GM10266 (cell line): Measurements from ENCODE around the gene SPAG5.
A peak's percentile ranks its signal among the peaks of the same experiment; 100 is the strongest.

ENCODE experiments used
- DNase-seq: peaks from one replicate; pipeline ENCODE4 v3.0.0; 2012; ENCODE audit errors: extremely low spot score
- TF ChIP-seq, protein P1 (sequence below): IDR thresholded peaks from 2 replicates; pipeline ENCODE4 v1.5.1; 2012; ENCODE audit warnings: mild to moderate bottlenecking, low read depth; ENCODE audit not compliant: control insufficient read depth, insufficient read depth; ENCODE audit errors: missing control alignments

Gene SPAG5

DNA sequence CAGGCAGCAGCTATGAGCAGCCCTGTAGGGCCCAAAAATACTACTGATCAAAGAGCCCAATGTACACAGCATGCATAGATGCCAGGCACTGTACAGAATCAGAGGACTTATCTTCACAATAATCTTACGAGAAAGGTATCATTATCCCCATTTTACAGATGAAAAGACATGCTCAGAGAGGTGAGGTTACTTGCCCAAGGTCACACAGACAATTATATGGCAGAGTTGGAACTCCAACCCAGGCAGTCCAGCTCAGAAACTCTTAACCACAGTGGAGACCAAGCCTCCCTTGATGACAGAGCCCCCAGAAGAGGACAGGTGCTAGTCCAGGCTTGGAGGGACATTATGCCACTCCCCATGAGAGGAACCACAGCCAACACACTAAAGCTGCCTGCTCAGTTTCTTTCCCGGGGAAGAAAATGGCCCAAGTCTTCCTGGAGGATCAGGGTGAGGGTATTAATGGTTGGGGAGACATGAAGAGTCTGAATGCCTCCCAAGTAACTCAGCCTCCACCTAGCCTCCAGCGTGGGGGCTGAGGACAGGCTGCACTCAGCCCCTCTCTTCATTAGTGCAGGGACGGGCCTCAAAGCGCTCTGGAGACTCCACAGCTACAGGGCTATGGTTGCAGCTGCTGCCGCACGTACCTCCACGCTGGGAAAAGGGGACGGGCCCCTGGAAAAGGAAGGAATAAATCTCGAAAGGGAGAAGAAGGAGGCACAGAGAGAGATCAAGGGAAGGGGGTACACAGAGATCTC lies 47.2 kb downstream of the SPAG5 start:
- DNase-seq: peak; percentile 53

DNA sequence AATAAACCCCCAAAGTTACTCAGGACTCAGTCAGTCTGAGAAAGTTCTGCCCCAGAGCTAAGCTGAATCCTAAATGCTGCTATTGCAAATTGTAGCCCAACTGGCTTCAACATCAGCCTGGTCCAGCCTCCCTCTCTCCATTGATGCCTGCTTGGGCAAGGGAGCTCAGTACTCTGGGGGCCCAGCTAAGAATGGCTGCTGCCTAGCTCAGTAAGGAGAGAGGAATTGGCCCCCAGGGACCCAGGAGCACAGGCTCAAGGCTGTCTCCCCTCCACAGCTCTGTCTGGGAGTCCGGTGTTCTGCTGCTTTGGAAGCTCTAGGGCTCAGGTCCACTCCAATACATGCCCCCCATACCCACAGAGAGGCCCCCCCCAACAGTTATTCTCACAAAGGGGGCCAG lies 48.0 kb downstream of the SPAG5 start:
- peak; percentile 17 for DNase-seq
- TF ChIP-seq, protein P1, sequence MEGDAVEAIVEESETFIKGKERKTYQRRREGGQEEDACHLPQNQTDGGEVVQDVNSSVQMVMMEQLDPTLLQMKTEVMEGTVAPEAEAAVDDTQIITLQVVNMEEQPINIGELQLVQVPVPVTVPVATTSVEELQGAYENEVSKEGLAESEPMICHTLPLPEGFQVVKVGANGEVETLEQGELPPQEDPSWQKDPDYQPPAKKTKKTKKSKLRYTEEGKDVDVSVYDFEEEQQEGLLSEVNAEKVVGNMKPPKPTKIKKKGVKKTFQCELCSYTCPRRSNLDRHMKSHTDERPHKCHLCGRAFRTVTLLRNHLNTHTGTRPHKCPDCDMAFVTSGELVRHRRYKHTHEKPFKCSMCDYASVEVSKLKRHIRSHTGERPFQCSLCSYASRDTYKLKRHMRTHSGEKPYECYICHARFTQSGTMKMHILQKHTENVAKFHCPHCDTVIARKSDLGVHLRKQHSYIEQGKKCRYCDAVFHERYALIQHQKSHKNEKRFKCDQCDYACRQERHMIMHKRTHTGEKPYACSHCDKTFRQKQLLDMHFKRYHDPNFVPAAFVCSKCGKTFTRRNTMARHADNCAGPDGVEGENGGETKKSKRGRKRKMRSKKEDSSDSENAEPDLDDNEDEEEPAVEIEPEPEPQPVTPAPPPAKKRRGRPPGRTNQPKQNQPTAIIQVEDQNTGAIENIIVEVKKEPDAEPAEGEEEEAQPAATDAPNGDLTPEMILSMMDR: no peak

More for the DNA sequence above, 47.2 kb downstream of the SPAG5 start:
- TF ChIP-seq, protein P1: no peak

DNA sequence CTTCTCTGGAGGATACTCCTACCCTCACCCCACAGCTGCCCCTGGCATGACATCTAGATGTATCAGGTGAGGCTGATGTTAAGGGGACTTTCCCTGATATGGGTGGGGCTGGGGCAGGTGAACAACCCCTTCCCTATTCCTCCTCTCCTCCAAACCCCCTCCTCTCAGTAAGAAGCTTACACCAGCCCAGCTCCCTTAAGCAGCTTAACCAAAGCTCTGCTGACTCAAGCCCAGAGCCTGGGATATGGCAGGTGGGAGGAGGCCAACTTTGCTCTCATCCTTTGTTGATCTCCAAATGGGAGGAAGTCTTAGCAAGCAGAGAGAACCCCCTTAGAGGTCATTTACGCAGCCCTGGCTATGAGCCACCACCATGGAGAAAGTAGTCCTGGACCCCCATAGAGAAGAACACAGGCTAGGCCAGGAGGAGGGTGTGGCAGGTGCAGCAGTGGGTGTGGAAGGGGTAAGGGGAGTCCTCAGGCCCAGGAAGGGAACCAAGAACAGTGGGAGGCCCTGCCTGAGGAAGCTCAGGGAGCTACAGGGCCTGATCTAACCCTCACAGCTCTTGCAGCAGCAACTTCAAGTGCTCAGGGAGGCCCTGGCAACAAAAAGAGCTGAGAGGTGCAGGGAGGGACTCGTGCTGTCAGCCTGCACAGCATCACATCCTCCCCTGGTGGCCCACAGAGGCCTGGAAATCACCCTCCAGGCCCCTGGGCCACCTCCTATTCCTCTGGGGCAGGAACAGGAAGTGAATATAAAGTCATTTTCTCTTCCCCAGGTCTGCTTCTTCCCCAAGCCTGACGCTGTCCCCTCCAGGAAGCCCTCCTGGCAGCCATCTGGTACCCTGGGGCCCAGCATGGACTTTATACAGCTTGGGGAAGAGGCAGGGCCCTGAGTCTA lies 49.3 kb downstream of the SPAG5 start:
- TF ChIP-seq, protein P1: no peak
- DNase-seq: peak; percentile 87

DNA sequence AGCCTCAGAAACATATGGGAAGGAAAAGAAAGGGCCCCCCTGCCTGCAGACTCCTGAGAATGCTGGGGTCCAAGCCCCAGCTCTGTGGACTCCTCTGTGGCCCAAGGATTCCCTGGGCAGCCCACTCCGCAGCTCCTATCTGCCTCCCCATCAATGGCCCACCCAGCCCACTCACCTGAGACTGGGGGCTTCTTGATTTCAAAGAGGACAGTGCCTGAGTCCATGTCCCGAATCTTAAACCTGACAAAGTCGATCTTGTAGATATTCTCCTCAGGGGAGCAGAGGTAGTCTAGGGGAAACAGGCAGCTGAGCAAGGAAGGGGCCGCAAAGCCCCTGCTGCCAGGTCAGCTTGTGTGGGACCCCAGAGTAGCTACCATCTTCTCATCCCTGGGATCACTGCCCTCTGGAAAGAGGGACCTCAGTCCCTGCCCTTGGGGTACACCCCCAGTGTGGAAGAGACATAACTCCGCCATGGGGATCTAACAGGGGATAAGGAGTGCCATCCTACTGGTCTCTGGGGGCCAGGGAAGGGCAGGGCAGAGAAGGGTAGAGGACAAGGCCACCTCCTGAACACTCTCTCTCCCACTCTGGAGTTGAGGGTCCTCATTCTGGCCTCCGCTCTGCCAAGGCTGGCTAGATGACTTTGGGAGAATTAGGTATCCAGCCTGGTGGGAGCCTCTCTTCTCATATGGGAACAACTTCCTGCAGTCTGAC lies 50.3 kb downstream of the SPAG5 start:
- DNase-seq: no peak
- TF ChIP-seq, protein P1: no peak

DNA sequence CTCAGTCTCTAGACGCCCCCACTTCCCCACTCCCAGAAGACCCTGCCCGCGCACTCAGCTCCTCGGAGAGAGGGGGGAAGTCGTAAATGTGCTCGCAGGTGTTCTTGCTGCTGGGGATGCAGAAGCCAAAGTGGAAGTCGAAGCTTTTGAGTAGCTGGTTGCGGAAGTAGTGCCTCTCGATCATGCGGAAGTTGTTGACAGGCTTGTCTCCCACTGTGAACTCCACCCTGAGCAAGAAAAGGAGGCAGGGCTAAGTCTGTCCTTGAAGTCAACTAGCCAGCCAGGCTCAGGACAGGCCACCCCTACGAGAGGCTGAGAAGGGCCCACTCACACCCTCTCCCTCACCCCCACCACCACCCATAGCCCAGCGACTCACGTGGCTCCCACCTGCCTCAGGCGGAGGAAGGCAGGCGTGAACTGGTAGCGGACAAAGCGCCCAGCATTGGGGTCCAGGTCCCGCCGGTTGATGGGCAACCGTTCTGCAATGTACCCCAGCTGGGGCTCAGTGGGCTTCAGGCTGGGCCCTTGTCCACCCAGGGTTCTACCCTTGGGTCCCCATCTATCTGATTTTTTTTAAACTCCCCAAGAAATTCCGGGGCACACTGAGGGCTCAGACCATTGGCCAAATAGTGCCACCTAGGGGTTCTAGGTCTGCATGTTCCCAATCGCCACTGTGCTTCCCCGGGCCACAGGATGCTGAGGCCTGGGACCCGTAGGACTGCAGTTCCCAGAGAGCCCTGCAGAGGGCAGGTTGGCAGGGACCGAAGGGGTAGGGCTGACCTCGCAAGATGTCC lies 51.0 kb downstream of the SPAG5 start:
- peak; percentile 86 for DNase-seq

DNA sequence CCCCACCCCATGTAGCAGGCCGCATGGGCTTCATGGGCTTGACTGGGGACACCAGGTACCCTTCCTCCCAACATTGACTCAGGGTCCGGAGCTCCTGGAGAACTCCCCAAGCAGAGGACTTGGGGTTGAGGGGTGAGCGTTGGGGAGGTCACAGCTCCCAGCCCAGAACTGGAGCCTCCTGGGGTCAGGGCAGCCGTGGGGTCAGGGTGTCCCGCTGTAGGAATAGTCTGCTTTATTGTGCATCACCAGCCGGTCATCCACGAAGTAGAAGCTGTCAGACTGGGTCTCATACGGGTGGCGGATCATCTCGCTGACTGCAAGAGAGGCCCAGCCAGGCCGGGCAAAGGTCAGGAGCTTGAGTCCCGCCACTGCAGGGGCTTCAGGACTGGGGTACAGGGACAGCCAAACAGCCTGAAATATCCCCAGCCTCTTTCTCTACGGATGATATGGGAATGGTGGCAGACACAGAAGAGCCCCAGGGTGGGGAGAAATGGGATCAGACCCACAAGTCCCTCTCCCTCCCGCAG lies 51.7 kb downstream of the SPAG5 start:
- no peak for DNase-seq
- TF ChIP-seq, protein P1: no peak

More for the DNA sequence above, 51.0 kb downstream of the SPAG5 start:
- TF ChIP-seq, protein P1: peak; percentile 87
